ENCODE results near the gene CREG2.

CREG2 gene

GRCh38 chr2:101348883-101349282 is 38.4 kb downstream of the CREG2 start:
- no peaks in the 10 kb centered on the region for H3K4me1 ChIP-seq (ENCODE audit: control insufficient read depth, insufficient read depth, low read length)
- no peaks in the 10 kb centered on the region for H3K36me3 ChIP-seq (ENCODE audit: control insufficient read depth, insufficient read depth, low read length)
- H3K9ac ChIP-seq (ENCODE audit: low read length), result no peak overlapping the region
- H3K4me3 ChIP-seq (ENCODE audit: low read length), result no peak overlapping the region
- no peaks in the 10 kb centered on the region for H3K27me3 ChIP-seq (ENCODE audit: control insufficient read depth, insufficient read depth, low read length)
- no peak overlapping the region for H3K27ac ChIP-seq (ENCODE audit: low read depth, low read length)

GRCh38 chr2:101346909-101347308 is 40.4 kb downstream of the CREG2 start:
- Histone ChIP-seq H3K27ac (ENCODE audit: low read depth, low read length) (no peak overlapping the region), H3K4me3 (ENCODE audit: low read length) (no peak overlapping the region), H3K36me3 (ENCODE audit: control insufficient read depth, insufficient read depth, low read length) (no peaks in the 10 kb centered on the region), H3K9ac (ENCODE audit: low read length) (no peak overlapping the region), H3K4me1 (ENCODE audit: control insufficient read depth, insufficient read depth, low read length) (no peaks in the 10 kb centered on the region), H3K27me3 (ENCODE audit: control insufficient read depth, insufficient read depth, low read length) (no peaks in the 10 kb centered on the region)

GRCh38 chr2:101344137-101344536 is 43.2 kb downstream of the CREG2 start:
- no peak overlapping the region for H3K27ac ChIP-seq (ENCODE audit: low read depth, low read length)
- H3K9ac ChIP-seq (ENCODE audit: low read length), result no peak overlapping the region
- H3K27me3 ChIP-seq (ENCODE audit: control insufficient read depth, insufficient read depth, low read length), result no peaks in the 10 kb centered on the region
- H3K36me3 ChIP-seq (ENCODE audit: control insufficient read depth, insufficient read depth, low read length), result no peaks in the 10 kb centered on the region
- no peak overlapping the region for H3K4me3 ChIP-seq (ENCODE audit: low read length)
- H3K4me1 ChIP-seq (ENCODE audit: control insufficient read depth, insufficient read depth, low read length), result no peaks in the 10 kb centered on the region

GRCh38 chr2:101342625-101343008 is 44.7 kb downstream of the CREG2 start:
- no peak overlapping the region for H3K4me3 ChIP-seq (ENCODE audit: low read length)
- H3K27me3 ChIP-seq (ENCODE audit: control insufficient read depth, insufficient read depth, low read length), result no peaks in the 10 kb centered on the region
- H3K4me1 ChIP-seq (ENCODE audit: control insufficient read depth, insufficient read depth, low read length), result no peaks in the 10 kb centered on the region
- no peak overlapping the region for H3K27ac ChIP-seq (ENCODE audit: low read depth, low read length)
- no peak overlapping the region for H3K9ac ChIP-seq (ENCODE audit: low read length)
- H3K36me3 ChIP-seq (ENCODE audit: control insufficient read depth, insufficient read depth, low read length), result no peaks in the 10 kb centered on the region

DNA sequence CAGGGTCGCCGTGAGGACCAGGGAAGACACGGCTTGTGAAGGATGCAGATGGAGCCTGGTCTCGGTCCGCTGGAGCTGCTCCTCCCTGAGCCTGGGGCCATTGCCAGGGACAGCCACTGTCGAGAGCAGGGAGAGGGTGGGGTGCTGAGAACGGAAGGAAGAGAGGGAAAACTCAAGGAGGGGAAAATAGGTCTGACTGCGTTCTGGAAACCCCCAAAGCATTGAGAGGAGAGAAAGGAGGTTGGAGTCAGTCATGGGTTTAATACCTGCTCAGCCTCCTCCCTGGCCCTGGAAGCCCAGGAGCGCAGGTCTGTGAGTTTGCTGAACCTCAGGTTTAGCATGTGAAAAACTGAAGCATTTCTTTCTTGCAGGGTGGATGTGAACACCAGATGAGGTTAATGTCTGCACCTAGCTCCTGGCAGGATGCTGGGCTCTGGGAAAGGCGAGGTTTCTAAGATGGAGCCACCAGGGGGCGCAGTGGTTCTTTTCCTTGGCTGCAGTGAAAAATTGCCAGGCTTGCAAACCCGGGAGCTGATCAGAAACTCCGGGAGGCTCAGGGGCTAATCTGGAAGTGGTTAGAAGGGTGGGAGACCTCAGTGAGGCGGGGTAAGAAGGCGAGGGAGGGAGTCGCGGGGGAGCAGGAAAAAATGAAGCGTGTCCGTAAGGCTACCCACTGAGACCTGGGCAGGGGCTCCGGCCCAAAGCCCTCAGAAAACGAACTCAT is 45.2 kb downstream of the CREG2 start:
- Histone ChIP-seq H3K27me3 (ENCODE audit: control insufficient read depth, insufficient read depth, low read length) (no peaks in the 10 kb centered on the region), H3K27ac (ENCODE audit: low read depth, low read length) (no peak overlapping the region), H3K4me3 (ENCODE audit: low read length) (no peak overlapping the region), H3K4me1 (ENCODE audit: control insufficient read depth, insufficient read depth, low read length) (no peaks in the 10 kb centered on the region), H3K9ac (ENCODE audit: low read length) (no peak overlapping the region), H3K36me3 (ENCODE audit: control insufficient read depth, insufficient read depth, low read length) (no peaks in the 10 kb centered on the region)

- H3K27ac ChIP-seq (ENCODE audit: low read depth, low read length), result no peak overlapping the region
- H3K27me3 ChIP-seq (ENCODE audit: control insufficient read depth, insufficient read depth, low read length), result no peaks in the 10 kb centered on the region
Observed at GRCh38 chr2:101341421-101341820, 45.9 kb downstream of the CREG2 start.

DNA sequence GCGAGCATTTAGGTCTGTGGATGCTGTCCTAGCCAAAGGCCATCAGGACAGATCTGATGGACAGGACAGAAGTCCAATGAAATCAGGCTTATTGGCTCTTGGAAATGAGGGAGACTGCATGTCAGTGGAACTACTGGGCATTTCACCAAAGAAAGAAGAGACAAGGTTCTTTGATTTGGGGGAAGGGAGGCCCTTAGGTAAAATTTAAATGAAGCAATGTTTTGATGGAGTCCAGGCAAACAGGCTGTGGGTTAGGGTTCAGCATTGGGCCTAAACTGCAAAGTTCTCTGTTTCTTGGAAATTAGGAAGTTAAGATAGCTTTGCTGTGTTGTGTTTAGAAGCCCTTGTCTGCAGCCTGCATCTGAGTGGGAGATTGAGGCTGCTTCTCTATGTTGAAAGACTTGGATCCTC is 47.2 kb downstream of the CREG2 start:
- no peak overlapping the region for H3K4me3 ChIP-seq (ENCODE audit: low read length)
- no peaks in the 10 kb centered on the region for H3K4me1 ChIP-seq (ENCODE audit: control insufficient read depth, insufficient read depth, low read length)
- no peaks in the 10 kb centered on the region for H3K36me3 ChIP-seq (ENCODE audit: control insufficient read depth, insufficient read depth, low read length)
- no peak overlapping the region for H3K9ac ChIP-seq (ENCODE audit: low read length)
- H3K27ac ChIP-seq (ENCODE audit: low read depth, low read length), result no peak overlapping the region
- H3K27me3 ChIP-seq (ENCODE audit: control insufficient read depth, insufficient read depth, low read length), result no peaks in the 10 kb centered on the region

More at GRCh38 chr2:101341421-101341820, 45.9 kb downstream of the CREG2 start:
- no peaks in the 10 kb centered on the region for H3K36me3 ChIP-seq (ENCODE audit: control insufficient read depth, insufficient read depth, low read length)
- H3K4me1 ChIP-seq (ENCODE audit: control insufficient read depth, insufficient read depth, low read length), result no peaks in the 10 kb centered on the region
- no peak overlapping the region for H3K9ac ChIP-seq (ENCODE audit: low read length)
- no peak overlapping the region for H3K4me3 ChIP-seq (ENCODE audit: low read length)

DNA sequence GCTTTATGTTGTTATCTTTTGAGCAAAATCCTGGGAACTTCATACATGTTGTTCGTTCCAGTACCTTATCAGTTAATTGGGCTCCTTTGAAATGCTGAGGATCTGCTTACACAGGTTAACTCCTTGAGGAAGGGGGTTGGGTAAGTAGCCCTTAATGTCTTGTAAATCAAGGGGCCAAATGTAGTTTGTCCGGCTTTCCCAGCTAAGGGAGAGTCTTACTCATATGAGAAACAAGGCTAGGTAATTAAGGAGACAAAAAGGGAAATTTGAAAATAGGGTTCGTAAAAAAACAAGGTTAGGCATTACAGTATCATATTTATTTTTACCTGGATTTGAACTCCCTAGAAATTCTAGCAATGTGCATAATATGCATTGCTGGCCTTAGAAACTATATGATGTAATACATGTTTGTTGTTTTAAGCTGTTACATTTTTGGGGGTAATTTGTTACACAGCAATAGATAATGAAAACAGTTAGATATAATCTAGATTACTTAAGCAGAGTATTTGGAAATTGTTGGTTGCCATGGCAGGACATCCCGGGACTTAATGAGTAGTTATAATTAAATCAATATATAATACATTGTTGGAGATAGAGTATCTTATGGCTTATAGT is 47.9 kb downstream of the CREG2 start:
- no peak overlapping the region for H3K27ac ChIP-seq (ENCODE audit: low read depth, low read length)

GRCh38 chr2:101337877-101338276 is 49.4 kb downstream of the CREG2 start:
- no peak overlapping the region for H3K27ac ChIP-seq (ENCODE audit: low read depth, low read length)
- no peaks in the 10 kb centered on the region for H3K4me1 ChIP-seq (ENCODE audit: control insufficient read depth, insufficient read depth, low read length)
- H3K27me3 ChIP-seq (ENCODE audit: control insufficient read depth, insufficient read depth, low read length), result no peaks in the 10 kb centered on the region
- H3K36me3 ChIP-seq (ENCODE audit: control insufficient read depth, insufficient read depth, low read length), result no peaks in the 10 kb centered on the region
- H3K9ac ChIP-seq (ENCODE audit: low read length), result no peak overlapping the region
- H3K4me3 ChIP-seq (ENCODE audit: low read length), result no peak overlapping the region

More for the DNA sequence above, 47.9 kb downstream of the CREG2 start:
- no peaks in the 10 kb centered on the region for H3K36me3 ChIP-seq (ENCODE audit: control insufficient read depth, insufficient read depth, low read length)
- H3K27me3 ChIP-seq (ENCODE audit: control insufficient read depth, insufficient read depth, low read length), result no peaks in the 10 kb centered on the region
- H3K4me3 ChIP-seq (ENCODE audit: low read length), result no peak overlapping the region
- H3K9ac ChIP-seq (ENCODE audit: low read length), result no peak overlapping the region
- H3K4me1 ChIP-seq (ENCODE audit: control insufficient read depth, insufficient read depth, low read length), result no peaks in the 10 kb centered on the region

DNA sequence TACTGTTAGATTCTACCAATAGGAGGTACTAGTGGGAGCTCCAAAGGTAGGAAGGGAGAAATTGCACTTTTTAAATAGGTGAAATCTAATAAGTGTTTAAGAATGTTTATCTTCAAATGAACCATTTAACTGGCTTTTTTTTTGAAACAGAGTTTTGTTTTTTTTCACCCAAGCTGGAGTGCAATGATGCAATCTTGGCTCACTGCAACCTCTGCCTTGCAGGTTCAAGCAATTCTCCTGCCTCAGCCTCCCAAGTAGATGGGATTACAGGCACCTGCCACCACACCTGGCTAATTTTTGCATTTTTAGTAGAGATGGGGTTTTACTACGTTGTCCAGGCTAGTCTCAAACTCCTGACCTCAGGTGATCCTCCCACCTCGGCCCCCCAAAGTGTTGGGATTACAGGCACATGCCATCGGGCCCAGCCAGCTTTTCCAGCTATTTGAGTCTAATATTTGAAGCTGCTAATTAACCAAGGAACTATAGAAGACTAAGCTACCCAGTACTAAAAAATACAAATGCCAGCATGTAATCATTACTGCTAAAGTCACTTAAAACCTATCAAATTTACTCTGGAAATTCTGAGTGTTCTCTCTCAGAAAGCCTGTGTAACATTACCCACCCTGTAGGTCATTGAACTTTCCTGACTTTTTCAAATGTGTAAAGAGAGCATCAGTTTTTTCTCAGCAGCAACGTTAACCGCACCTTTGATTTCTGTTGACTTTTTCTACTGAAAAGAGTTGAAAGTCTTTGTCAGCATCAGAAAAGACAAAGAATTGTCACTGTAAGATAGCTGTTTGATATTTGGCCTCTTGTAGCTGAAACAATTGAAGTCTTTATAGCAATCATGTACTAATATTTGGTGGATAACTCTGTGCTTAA is 54.2 kb downstream of the CREG2 start:
- no peak overlapping the region for H3K9ac ChIP-seq (ENCODE audit: low read length)
- H3K36me3 ChIP-seq (ENCODE audit: control insufficient read depth, insufficient read depth, low read length), result no peaks in the 10 kb centered on the region
- H3K4me3 ChIP-seq (ENCODE audit: low read length), result no peak overlapping the region
- no peaks in the 10 kb centered on the region for H3K4me1 ChIP-seq (ENCODE audit: control insufficient read depth, insufficient read depth, low read length)
- no peak overlapping the region for H3K27ac ChIP-seq (ENCODE audit: low read depth, low read length)
- no peaks in the 10 kb centered on the region for H3K27me3 ChIP-seq (ENCODE audit: control insufficient read depth, insufficient read depth, low read length)

DNA sequence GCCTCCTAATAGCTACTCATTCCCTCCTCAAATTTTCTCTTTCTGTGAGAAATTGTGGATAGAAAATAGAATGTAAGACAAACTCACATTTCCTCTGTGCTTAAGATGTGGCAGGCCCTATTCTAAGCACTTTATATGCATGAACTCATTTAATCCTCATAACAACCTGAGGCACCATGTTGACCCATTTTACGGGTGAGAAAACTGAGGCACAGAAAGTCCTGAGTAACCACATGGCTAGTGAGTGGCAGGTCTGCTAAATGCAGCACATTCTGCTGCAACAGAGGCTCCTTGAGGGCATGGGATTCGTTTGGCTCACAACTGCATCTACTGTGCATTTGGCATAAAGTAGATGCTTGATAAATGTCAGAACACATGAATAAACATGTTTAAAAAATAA is 56.1 kb downstream of the CREG2 start:
- no peaks in the 10 kb centered on the region for H3K4me1 ChIP-seq (ENCODE audit: control insufficient read depth, insufficient read depth, low read length)
- H3K36me3 ChIP-seq (ENCODE audit: control insufficient read depth, insufficient read depth, low read length), result no peaks in the 10 kb centered on the region
- no peak overlapping the region for H3K27ac ChIP-seq (ENCODE audit: low read depth, low read length)
- no peak overlapping the region for H3K4me3 ChIP-seq (ENCODE audit: low read length)
- no peak overlapping the region for H3K9ac ChIP-seq (ENCODE audit: low read length)
- no peaks in the 10 kb centered on the region for H3K27me3 ChIP-seq (ENCODE audit: control insufficient read depth, insufficient read depth, low read length)

DNA sequence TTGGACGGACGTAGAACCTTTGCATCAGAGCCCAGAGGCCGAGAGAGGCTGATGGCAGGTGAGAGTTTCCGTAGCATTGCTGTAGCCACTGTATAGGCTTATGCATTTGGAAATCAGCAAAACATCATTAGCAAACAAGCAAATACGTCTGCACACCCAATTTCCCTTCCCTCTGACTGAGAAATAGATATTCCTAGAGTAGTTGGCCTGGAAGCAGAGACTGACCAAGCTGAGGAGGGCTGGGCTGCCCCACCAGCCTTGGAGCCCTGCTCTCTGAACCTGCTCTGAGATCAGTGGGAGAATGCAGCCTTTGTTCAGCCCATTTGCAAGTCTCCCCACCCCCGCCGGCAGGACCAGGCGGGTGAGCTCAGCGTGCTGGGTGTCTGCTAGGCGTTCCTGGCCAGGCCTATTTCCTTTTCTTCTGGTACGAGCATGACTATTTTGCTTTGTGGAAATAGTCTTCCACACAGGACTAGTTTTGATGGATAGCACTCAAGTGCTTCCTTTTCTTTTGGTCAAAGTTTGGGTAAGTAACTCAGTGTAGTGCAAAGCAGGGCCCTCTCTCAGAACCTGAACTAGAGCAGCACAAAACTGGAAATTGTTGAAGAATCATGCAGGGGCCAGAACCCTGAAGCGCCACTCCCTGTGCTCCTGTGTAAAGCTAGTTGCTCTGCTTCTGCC is 56.9 kb downstream of the CREG2 start:
- Histone ChIP-seq H3K4me1 (ENCODE audit: control insufficient read depth, insufficient read depth, low read length) (no peaks in the 10 kb centered on the region), H3K4me3 (ENCODE audit: low read length) (no peak overlapping the region), H3K27ac (ENCODE audit: low read depth, low read length) (no peak overlapping the region), H3K36me3 (ENCODE audit: control insufficient read depth, insufficient read depth, low read length) (no peaks in the 10 kb centered on the region), H3K9ac (ENCODE audit: low read length) (no peak overlapping the region), H3K27me3 (ENCODE audit: control insufficient read depth, insufficient read depth, low read length) (no peaks in the 10 kb centered on the region)
